HCT116 (cell line): Measurements from ENCODE around the gene AUTS2. TPM values are rescaled to one million over a fixed set of nuclear protein-coding genes. Genes with fewer than 3 reads are reported as not detected.

ENCODE experiments used
- ATAC-seq: fragments of 200-7000 bp; cut with Tn5 transposase; 2 replicates; pipeline ENCODE4 v1.9.1; 2020; ENCODE audit warnings: mild to moderate bottlenecking, moderate library complexity
- BruUV-seq: library from RNA; stranded (reverse); fragments of 400-500 nt; replicated peaks from 2 replicates; lab custom pipeline; 2021; lab: Mats Ljungman, UMichigan
- CTCF ChIA-PET: fragments of 300-600 bp; sonication (Branson Sonifier 250); formaldehyde crosslinking; loops from one replicate; lab custom pipeline; 2021; ENCODE audit warnings: antibody characterized with exemption; lab: Charles Lee
- POLR2A ChIA-PET: fragments of 300-600, 350-600 bp; sonication (Branson Sonifier 250); formaldehyde crosslinking; loops from one replicate; lab custom pipeline; 2021; ENCODE audit warnings: antibody characterized with exemption; lab: Charles Lee
- RAD21 ChIA-PET, 2 experiments: fragments of 300-600 bp; sonication (Branson Sonifier 250); formaldehyde crosslinking; loops; one replicate each; lab custom pipeline; 2023; ENCODE audit warnings: low total read pairs in 2 of 2; ENCODE audit not compliant: uncharacterized antibody in 2 of 2, unreplicated experiment in 2 of 2, low non-redundant PET in 1 of 2; lab: Charles Lee
- DNase-seq: peaks from one replicate; pipeline ENCODE4 v3.0.0-alpha.2; 2010; ENCODE audit warnings: low read depth, low spot score
- H2AFZ ChIP-seq: fragments of 200-600 bp; shearing (Covaris generic), sonication (generic); 2 replicates; pipeline ENCODE4 v1.6.1; 2017; ENCODE audit warnings: low read depth, mixed run types, mixed read lengths, antibody characterized with exemption, low read length; ENCODE audit not compliant: poor library complexity, severe bottlenecking
- H3K27ac ChIP-seq: 2 replicates; pipeline ENCODE4 v1.5.1; 2012; ENCODE audit warnings: low read depth, low read length
- H3K27me3 ChIP-seq: fragments of 200-600 bp; sonication (generic); 2 replicates; pipeline ENCODE4 v1.6.1; 2016; ENCODE audit warnings: mixed run types, low read length, mixed read lengths; ENCODE audit not compliant: insufficient read depth
- H3K36me3 ChIP-seq, 2 experiments: fragments of 200-500 bp in 1 of 2; fragments of 200-600 bp in 1 of 2; sonication (Bioruptor generic) in 1 of 2; sonication (generic) in 1 of 2; 2 replicates each; pipeline versions ENCODE4 v1.5.1 to v1.6.1; 2014 to 2016; ENCODE audit warnings: low read length in 2 of 2, inconsistent platforms in 1 of 2, mixed read lengths in 1 of 2, mixed run types in 1 of 2; ENCODE audit not compliant: insufficient read depth in 2 of 2, control insufficient read depth in 1 of 2
- H3K4me1 ChIP-seq, 2 experiments: fragments of 200-600 bp in 1 of 2; sonication (generic) in 1 of 2; 2 replicates each; pipeline versions ENCODE4 v1.5.1 to v1.6.1; 2012 to 2017; ENCODE audit warnings: low read length in 2 of 2, inconsistent platforms in 1 of 2, mild to moderate bottlenecking in 1 of 2, mixed read lengths in 1 of 2, mixed run types in 1 of 2, moderate library complexity in 1 of 2; ENCODE audit not compliant: insufficient read depth in 2 of 2, control insufficient read depth in 1 of 2
- H3K4me2 ChIP-seq: fragments of 200-600 bp; sonication (generic); 2 replicates; pipeline ENCODE4 v1.6.1; 2017; ENCODE audit warnings: mixed run types, low read length, mixed read lengths
- H3K4me3 ChIP-seq, 2 experiments: fragments of 200-600 bp in 1 of 2; sonication (generic) in 1 of 2; replicated peaks in 1 of 2; 2 replicates each; pipeline ENCODE4 v1.5.1; 2011 to 2016; ENCODE audit warnings: low read length in 2 of 2, control low read depth in 1 of 2, low read depth in 1 of 2, mild to moderate bottlenecking in 1 of 2, mixed read lengths in 1 of 2, mixed run types in 1 of 2
- H3K79me2 ChIP-seq: fragments of 200-600 bp; sonication (generic); 2 replicates; pipeline ENCODE4 v1.6.1; 2017; ENCODE audit warnings: mild to moderate bottlenecking, mixed run types, low read length, moderate library complexity, mixed read lengths; ENCODE audit not compliant: insufficient read depth
- H3K9ac ChIP-seq: fragments of 200-600 bp; sonication (generic); 2 replicates; pipeline ENCODE4 v1.6.1; 2016; ENCODE audit warnings: low read length, mixed read lengths
- H3K9me2 ChIP-seq: fragments of 200-600 bp; sonication (generic), shearing (Covaris generic); 2 replicates; pipeline ENCODE4 v1.6.1; 2017; ENCODE audit warnings: mixed run types, mild to moderate bottlenecking, moderate library complexity; ENCODE audit not compliant: insufficient read depth
- H3K9me3 ChIP-seq, 2 experiments: fragments of 200-500 bp in 1 of 2; fragments of 200-600 bp in 1 of 2; sonication (Bioruptor generic) in 1 of 2; sonication (generic) in 1 of 2; 2 replicates each; pipeline ENCODE4 v1.6.1; 2014 to 2017; ENCODE audit warnings: low read length in 2 of 2, mixed read lengths in 2 of 2, inconsistent platforms in 1 of 2, low read depth in 1 of 2, mild to moderate bottlenecking in 1 of 2, mixed run types in 1 of 2, moderate library complexity in 1 of 2; ENCODE audit not compliant: control insufficient read depth in 1 of 2, insufficient read depth in 1 of 2
- H4K20me1 ChIP-seq: fragments of 200-600 bp; sonication (generic), shearing (Covaris generic); 2 replicates; pipeline ENCODE4 v1.6.1; 2017; ENCODE audit warnings: mixed run types, mild to moderate bottlenecking, moderate library complexity; ENCODE audit not compliant: insufficient read depth
- CEBPB ChIP-seq: IDR thresholded peaks from 2 replicates; pipeline ENCODE4 v1.6.1; 2012; ENCODE audit warnings: low read depth
- ELF1 ChIP-seq: IDR thresholded peaks from 2 replicates; pipeline ENCODE4 v1.6.1; 2012; ENCODE audit warnings: low read depth, borderline replicate concordance
- POLR2A ChIP-seq: IDR thresholded peaks from 2 replicates; pipeline ENCODE4 v1.7.0; 2011; ENCODE audit warnings: borderline replicate concordance; ENCODE audit not compliant: insufficient read depth, insufficient read length; ENCODE audit errors: extremely low read depth
- POLR2AphosphoS5 ChIP-seq: IDR thresholded peaks from 2 replicates; pipeline ENCODE4 v1.6.1; 2011; ENCODE audit warnings: mild to moderate bottlenecking, low read depth, low read length, moderate library complexity
- SP1 ChIP-seq: IDR thresholded peaks from 2 replicates; pipeline ENCODE4 v1.6.1; 2012; ENCODE audit warnings: low read depth
- ZFX ChIP-seq: fragments of 450-650 bp; IDR thresholded peaks from 2 replicates; pipeline ENCODE4 v1.6.1; 2017
- ZNF274 ChIP-seq: fragments of 200-500 bp; sonication (Bioruptor generic); IDR thresholded peaks from 2 replicates; pipeline ENCODE4 v1.6.1; 2014; ENCODE audit warnings: mild to moderate bottlenecking, low read depth, low read length, inconsistent platforms
- intact Hi-C: fragments of 100-400 bp; cut with micrococcal nuclease; formaldehyde crosslinking; loops from 2 replicates; pipeline ENCODE4 v1.10.0; 2022
- total RNA-seq: library from RNA; stranded (reverse); gene quantifications from one replicate; pipeline ENCODE4 v1.2.1, GENCODE V29; 2021; ENCODE audit not compliant: unreplicated experiment
- TF ChIP-seq, protein P1 (sequence below): IDR thresholded peaks from 2 replicates; pipeline ENCODE4 v1.6.1; 2012; ENCODE audit warnings: low read depth

The AUTS2 gene
- total RNA-seq, 1 experiment from 2014 or later: 0.93 TPM

- no peak for TF ChIP-seq SP1
- TF ChIP-seq ZNF274: no peak
- TF ChIP-seq ZFX: no peak
- no peak for TF ChIP-seq POLR2A
- TF ChIP-seq CEBPB: no peak
- TF ChIP-seq POLR2AphosphoS5: no peak
- TF ChIP-seq, protein P1, sequence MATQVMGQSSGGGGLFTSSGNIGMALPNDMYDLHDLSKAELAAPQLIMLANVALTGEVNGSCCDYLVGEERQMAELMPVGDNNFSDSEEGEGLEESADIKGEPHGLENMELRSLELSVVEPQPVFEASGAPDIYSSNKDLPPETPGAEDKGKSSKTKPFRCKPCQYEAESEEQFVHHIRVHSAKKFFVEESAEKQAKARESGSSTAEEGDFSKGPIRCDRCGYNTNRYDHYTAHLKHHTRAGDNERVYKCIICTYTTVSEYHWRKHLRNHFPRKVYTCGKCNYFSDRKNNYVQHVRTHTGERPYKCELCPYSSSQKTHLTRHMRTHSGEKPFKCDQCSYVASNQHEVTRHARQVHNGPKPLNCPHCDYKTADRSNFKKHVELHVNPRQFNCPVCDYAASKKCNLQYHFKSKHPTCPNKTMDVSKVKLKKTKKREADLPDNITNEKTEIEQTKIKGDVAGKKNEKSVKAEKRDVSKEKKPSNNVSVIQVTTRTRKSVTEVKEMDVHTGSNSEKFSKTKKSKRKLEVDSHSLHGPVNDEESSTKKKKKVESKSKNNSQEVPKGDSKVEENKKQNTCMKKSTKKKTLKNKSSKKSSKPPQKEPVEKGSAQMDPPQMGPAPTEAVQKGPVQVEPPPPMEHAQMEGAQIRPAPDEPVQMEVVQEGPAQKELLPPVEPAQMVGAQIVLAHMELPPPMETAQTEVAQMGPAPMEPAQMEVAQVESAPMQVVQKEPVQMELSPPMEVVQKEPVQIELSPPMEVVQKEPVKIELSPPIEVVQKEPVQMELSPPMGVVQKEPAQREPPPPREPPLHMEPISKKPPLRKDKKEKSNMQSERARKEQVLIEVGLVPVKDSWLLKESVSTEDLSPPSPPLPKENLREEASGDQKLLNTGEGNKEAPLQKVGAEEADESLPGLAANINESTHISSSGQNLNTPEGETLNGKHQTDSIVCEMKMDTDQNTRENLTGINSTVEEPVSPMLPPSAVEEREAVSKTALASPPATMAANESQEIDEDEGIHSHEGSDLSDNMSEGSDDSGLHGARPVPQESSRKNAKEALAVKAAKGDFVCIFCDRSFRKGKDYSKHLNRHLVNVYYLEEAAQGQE: no peak
- TF ChIP-seq ELF1: no peak
- TF ChIP-seq, all 23 proteins: peak for 0
- H4K20me1 ChIP-seq: no peaks in the 10 kb centered on the region
- no peaks in the 10 kb centered on the region for H3K9me2 ChIP-seq
- H3K36me3 ChIP-seq: no peaks in the 10 kb centered on the region; a peak in 1 of 4 replicates
- ChIA-PET RAD21 (no interaction called here), CTCF (no interaction called here), POLR2A (no interaction called here)
- H3K9me3 ChIP-seq: peaks cover 3 to 15% of the 10 kb centered on the region in 2 experiments; a peak in 2 of 4 replicates
- no peaks in the 10 kb centered on the region for H3K79me2 ChIP-seq
- no peak overlapping the region for H3K27ac ChIP-seq
- no peak overlapping the region for H3K9ac ChIP-seq
- H3K4me3 ChIP-seq: no peak overlapping the region
- H3K4me1 ChIP-seq: no peaks in the 10 kb centered on the region
- no peak overlapping the region for H3K4me2 ChIP-seq
- H3K27me3 ChIP-seq: no peaks in the 10 kb centered on the region
- no peak for ATAC-seq
- no peak overlapping the region for H2AFZ ChIP-seq
- no TSS peak for BruUV-seq
- intact Hi-C loops: no loop called here
- no peak for DNase-seq
Observed at GRCh38 chr7:69941077-69941651, 342.9 kb downstream of the AUTS2 start.
